CD14-positive monocyte (primary cell): ENCODE data around the gene EFL1. TPM values are rescaled to one million over a fixed set of nuclear protein-coding genes. Genes with fewer than 3 reads are reported as not detected.

ENCODE experiments used
- DNase-seq, 3 donors: peaks; one replicate each; pipeline ENCODE4 v3.0.0-alpha.2; 2011 to 2022
- H2AFZ ChIP-seq: 2 replicates; pipeline ENCODE4 v1.6.0; 2012; ENCODE audit warnings: mild to moderate bottlenecking, low read depth, low read length, inconsistent platforms; ENCODE audit not compliant: insufficient read depth, poor library complexity, severe bottlenecking
- H3K27ac ChIP-seq, 2 donors: 1 replicate in 1 of 2; 2 replicates in 1 of 2; pipeline ENCODE4 v1.5.1; 2012 to 2013; ENCODE audit warnings: low read length in 2 of 2, control low read depth in 1 of 2, inconsistent platforms in 1 of 2, low read depth in 1 of 2, mild to moderate bottlenecking in 1 of 2
- H3K27me3 ChIP-seq, 2 donors: one replicate each; pipeline versions ENCODE4 v1.6.0 to v1.6.1; 2011 to 2013; ENCODE audit warnings: low read length in 2 of 2; ENCODE audit not compliant: control insufficient read depth in 2 of 2, insufficient read depth in 2 of 2
- H3K36me3 ChIP-seq, 2 donors: replicated peaks in 1 of 2; 1 replicate in 1 of 2; 2 replicates in 1 of 2; pipeline versions ENCODE4 v1.5.1 to v1.6.1; 2012 to 2013; ENCODE audit warnings: low read length in 2 of 2, control low read depth in 1 of 2, inconsistent platforms in 1 of 2, mild to moderate bottlenecking in 1 of 2; ENCODE audit not compliant: insufficient read depth in 2 of 2, control insufficient read depth in 1 of 2
- H3K4me1 ChIP-seq, 2 donors: 1 replicate in 1 of 2; 2 replicates in 1 of 2; pipeline versions ENCODE4 v1.5.1 to v1.6.1; 2012 to 2013; ENCODE audit warnings: low read length in 2 of 2, control low read depth in 1 of 2, inconsistent platforms in 1 of 2, mild to moderate bottlenecking in 1 of 2, moderate library complexity in 1 of 2; ENCODE audit not compliant: insufficient read depth in 2 of 2, control insufficient read depth in 1 of 2
- H3K4me2 ChIP-seq: replicated peaks from 2 replicates; pipeline ENCODE3; 2012; ENCODE audit warnings: low read length, moderate library complexity, mild to moderate bottlenecking; ENCODE audit not compliant: poor library complexity, severe bottlenecking; ENCODE audit errors: extremely low read depth
- H3K4me3 ChIP-seq, 3 experiments: fragments of 200-600 bp in 1 of 3; sonication (generic) in 1 of 3; replicated peaks in 1 of 3; 1 replicate in 2 of 3; 2 replicates in 1 of 3; pipeline ENCODE4 v1.5.1; 2011 to 2013; ENCODE audit warnings: low read length in 3 of 3, mild to moderate bottlenecking in 3 of 3, control low read depth in 2 of 3, low read depth in 2 of 3, inconsistent platforms in 1 of 3, moderate library complexity in 1 of 3
- H3K79me2 ChIP-seq: 2 replicates; pipeline ENCODE4 v1.6.0; 2012; ENCODE audit warnings: mild to moderate bottlenecking, control low read depth, inconsistent platforms, low read length, moderate library complexity; ENCODE audit not compliant: insufficient read depth
- H3K9ac ChIP-seq: 2 replicates; pipeline ENCODE4 v1.6.0; 2017; ENCODE audit warnings: low read length, mild to moderate bottlenecking; ENCODE audit not compliant: insufficient read depth, poor library complexity, severe bottlenecking
- H3K9me3 ChIP-seq, 2 donors: replicated peaks in 1 of 2; 1 replicate in 1 of 2; 2 replicates in 1 of 2; pipeline versions ENCODE4 v1.5.1 to v1.6.1; 2012 to 2013; ENCODE audit warnings: low read length in 2 of 2, control low read depth in 1 of 2; ENCODE audit not compliant: control insufficient read depth in 1 of 2, insufficient read depth in 1 of 2
- H4K20me1 ChIP-seq: 2 replicates; pipeline ENCODE4 v1.6.0; 2012; ENCODE audit warnings: mild to moderate bottlenecking, low read length, control low read depth, moderate library complexity; ENCODE audit not compliant: insufficient read depth
- H3K27ac Mint-ChIP-seq, 7 donors: one replicate each; pipeline ENCODE4 v1.8.0; 2020; ENCODE audit warnings: mild to moderate bottlenecking in 7 of 7, mixed read lengths in 7 of 7, moderate library complexity in 6 of 7, inconsistent platforms in 2 of 7
- H3K27me3 Mint-ChIP-seq, 3 donors: one replicate each; pipeline ENCODE4 v1.8.0; 2021 to 2022; ENCODE audit warnings: low read depth in 3 of 3, mild to moderate bottlenecking in 3 of 3, mixed read lengths in 3 of 3, moderate library complexity in 3 of 3, inconsistent platforms in 1 of 3
- H3K36me3 Mint-ChIP-seq, 2 donors: one replicate each; pipeline ENCODE4 v1.8.0; 2020; ENCODE audit warnings: mixed read lengths in 2 of 2, inconsistent platforms in 1 of 2, mild to moderate bottlenecking in 1 of 2
- H3K4me1 Mint-ChIP-seq: one replicate; pipeline ENCODE4 v1.8.0; 2020; ENCODE audit warnings: mild to moderate bottlenecking, mixed read lengths
- H3K4me3 Mint-ChIP-seq, 2 donors: one replicate each; pipeline ENCODE4 v1.8.0; 2020; ENCODE audit warnings: mild to moderate bottlenecking in 2 of 2, mixed read lengths in 2 of 2, moderate library complexity in 1 of 2
- H3K9me3 Mint-ChIP-seq, 7 donors: one replicate each; pipeline ENCODE4 v1.8.0; 2020 to 2022; ENCODE audit warnings: mixed read lengths in 7 of 7, mild to moderate bottlenecking in 6 of 7, moderate library complexity in 6 of 7, inconsistent platforms in 2 of 7
- WGBS: methylation state at CpG from one replicate; pipeline ENCODE4 v1.1.5; 2013; ENCODE audit warnings: missing lambda C conversion rate; ENCODE audit not compliant: insufficient coverage; 5-methylcytosine and 5-hydroxymethylcytosine counted together
- intact Hi-C, 2 donors: fragments of 100-400 bp; cut with micrococcal nuclease; formaldehyde crosslinking; loops; one replicate each; pipeline versions ENCODE4 v1.15.0 to v1.15.1; 2023
- polyA plus RNA-seq, 3 donors: library from polyadenylated mRNA; depleted of rRNA in 1 of 3; unstranded in 2 of 3; stranded (reverse) in 1 of 3; fragments of 300-500 nt in 2 of 3; fragments of >200 nt in 1 of 3; fragmentation: Illumina TruSeq in 2 of 3; gene quantifications; 1 replicate in 2 of 3; 2 replicates in 1 of 3; pipeline ENCODE4 v1.2.3, GENCODE V29; 2012 to 2021
- TF ChIP-seq, protein P1 (sequence below): fragments of 200-600 bp; IDR thresholded peaks from one replicate; pipeline ENCODE4 v1.8.0; 2022; ENCODE audit warnings: antibody characterized with exemption, mild to moderate bottlenecking

EFL1 gene
- polyA plus RNA-seq, 3 donors, result 5.2 to 10.0 (median 7.1) TPM

DNA sequence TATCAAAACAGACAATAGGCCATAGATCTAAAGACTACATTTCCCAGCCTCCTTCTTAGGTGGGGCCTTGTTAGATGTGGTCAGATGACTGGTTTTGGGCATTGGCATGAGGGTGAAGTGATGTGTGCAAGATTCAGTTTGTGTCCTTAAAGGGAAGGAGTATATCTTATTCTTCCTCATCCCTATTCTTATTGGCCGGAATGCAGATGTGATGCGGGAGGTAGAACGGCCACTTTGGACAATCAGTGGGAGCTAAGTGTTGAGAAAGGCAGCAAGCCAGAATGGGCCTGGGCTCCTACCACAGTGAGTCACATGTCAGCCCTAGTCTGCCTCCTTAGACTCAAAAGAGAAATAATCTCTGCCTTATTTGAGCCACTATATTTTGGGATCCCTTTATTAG, 126.9 kb downstream of the EFL1 start:
- Histone ChIP-seq H3K4me1 (no peaks in the 10 kb centered on the region), H3K9ac (no peak overlapping the region), H3K27me3 (no peaks in the 10 kb centered on the region), H3K4me2 (no peak overlapping the region), H4K20me1 (no peaks in the 10 kb centered on the region), H3K36me3 (peaks cover 18 to 58% of the 10 kb centered on the region in 2 donors), H3K79me2 (no peaks in the 10 kb centered on the region), H3K4me3 (no peak overlapping the region), H3K9me3 (no peaks in the 10 kb centered on the region), H2AFZ (no peak overlapping the region), H3K27ac (no peak overlapping the region)
- intact Hi-C loops, result no loop called here
- H3K4me3 Mint-ChIP-seq, result no peak overlapping the region
- no peak overlapping the region for H3K27ac Mint-ChIP-seq
- H3K9me3 Mint-ChIP-seq, result no peaks in the 10 kb centered on the region
- no CpG with 5 or more reads among the region's 3 CpGs for WGBS
- peaks cover 4% of the 10 kb centered on the region for H3K4me1 Mint-ChIP-seq
- H3K27me3 Mint-ChIP-seq, result no peaks in the 10 kb centered on the region
- peaks cover 54 to 58% of the 10 kb centered on the region in 2 donors for H3K36me3 Mint-ChIP-seq
- TF ChIP-seq, protein P1, sequence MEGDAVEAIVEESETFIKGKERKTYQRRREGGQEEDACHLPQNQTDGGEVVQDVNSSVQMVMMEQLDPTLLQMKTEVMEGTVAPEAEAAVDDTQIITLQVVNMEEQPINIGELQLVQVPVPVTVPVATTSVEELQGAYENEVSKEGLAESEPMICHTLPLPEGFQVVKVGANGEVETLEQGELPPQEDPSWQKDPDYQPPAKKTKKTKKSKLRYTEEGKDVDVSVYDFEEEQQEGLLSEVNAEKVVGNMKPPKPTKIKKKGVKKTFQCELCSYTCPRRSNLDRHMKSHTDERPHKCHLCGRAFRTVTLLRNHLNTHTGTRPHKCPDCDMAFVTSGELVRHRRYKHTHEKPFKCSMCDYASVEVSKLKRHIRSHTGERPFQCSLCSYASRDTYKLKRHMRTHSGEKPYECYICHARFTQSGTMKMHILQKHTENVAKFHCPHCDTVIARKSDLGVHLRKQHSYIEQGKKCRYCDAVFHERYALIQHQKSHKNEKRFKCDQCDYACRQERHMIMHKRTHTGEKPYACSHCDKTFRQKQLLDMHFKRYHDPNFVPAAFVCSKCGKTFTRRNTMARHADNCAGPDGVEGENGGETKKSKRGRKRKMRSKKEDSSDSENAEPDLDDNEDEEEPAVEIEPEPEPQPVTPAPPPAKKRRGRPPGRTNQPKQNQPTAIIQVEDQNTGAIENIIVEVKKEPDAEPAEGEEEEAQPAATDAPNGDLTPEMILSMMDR, result no peak
- DNase-seq, result no peak

DNA sequence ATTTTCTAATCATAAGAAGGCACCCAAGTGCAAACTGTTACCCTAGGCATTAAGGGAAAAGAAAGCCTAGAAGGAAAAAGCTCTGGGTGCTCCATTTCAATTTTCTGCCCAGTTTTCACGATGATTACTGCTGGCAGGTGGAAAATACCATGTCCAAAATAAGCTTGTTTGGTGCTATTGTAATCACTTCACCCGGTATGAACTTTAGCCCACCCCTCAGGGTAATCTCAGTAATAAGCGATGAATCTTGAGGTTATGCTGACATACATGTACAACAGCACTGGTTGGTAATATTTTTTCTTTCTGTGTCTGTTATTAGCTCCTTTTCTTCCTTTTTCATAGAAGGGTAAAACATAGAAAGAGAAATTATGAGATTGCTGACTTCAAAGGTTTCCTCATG, 128.1 kb downstream of the EFL1 start:
- Mint-ChIP-seq H3K9me3 (no peaks in the 10 kb centered on the region), H3K4me3 (no peak overlapping the region), H3K36me3 (peaks cover 62 to 68% of the 10 kb centered on the region in 2 donors), H3K27me3 (no peaks in the 10 kb centered on the region), H3K27ac (no peak overlapping the region), H3K4me1 (peaks cover 5% of the 10 kb centered on the region)
- Histone ChIP-seq H3K4me2 (no peak overlapping the region), H3K4me3 (no peak overlapping the region), H4K20me1 (no peaks in the 10 kb centered on the region), H2AFZ (no peak overlapping the region), H3K27me3 (no peaks in the 10 kb centered on the region), H3K27ac (no peak overlapping the region), H3K9ac (no peak overlapping the region), H3K9me3 (no peaks in the 10 kb centered on the region), H3K79me2 (no peaks in the 10 kb centered on the region), H3K4me1 (no peaks in the 10 kb centered on the region), H3K36me3 (peaks cover 21 to 63% of the 10 kb centered on the region in 2 donors)
- intact Hi-C loops, result no loop called here
- DNase-seq, result no peak
- TF ChIP-seq, protein P1, result no peak
- WGBS, result no CpG with 5 or more reads among the region's 3 CpGs
